HepG2 (cell line): ENCODE results near the gene TPCN2.

ENCODE experiments used
- REL ChIP-seq: sonication (generic); formaldehyde crosslinking; conservative IDR thresholded peaks from 2 replicates; pipeline ENCODE4 v1.8.0; 2022; ENCODE audit warnings: mild to moderate bottlenecking, missing genetic modification reagents, moderate library complexity
- REPIN1 ChIP-seq: sonication (generic); formaldehyde crosslinking; IDR thresholded peaks from 2 replicates; pipeline ENCODE4 v1.8.0; 2022; ENCODE audit warnings: missing genetic modification reagents, low read depth, mild to moderate bottlenecking, borderline replicate concordance
- ZKSCAN1 ChIP-seq: fragments of 150-350 bp; IDR thresholded peaks from 2 replicates; pipeline ENCODE4 v1.6.1; 2014; ENCODE audit warnings: low read length
- ZNF720 ChIP-seq: sonication (generic); formaldehyde crosslinking; IDR thresholded peaks from 2 replicates; pipeline ENCODE4 v1.4.0; 2020; ENCODE audit warnings: missing genetic modification reagents
- TF ChIP-seq, protein P1 (sequence below): sonication (generic); formaldehyde crosslinking; IDR thresholded peaks from 2 replicates; pipeline ENCODE4 v1.5.0; 2020; ENCODE audit warnings: mild to moderate bottlenecking, missing genetic modification reagents, moderate library complexity
- TF ChIP-seq, protein P2 (sequence below): sonication (generic); formaldehyde crosslinking; IDR thresholded peaks from 2 replicates; pipeline ENCODE4 v1.4.0; 2020; ENCODE audit warnings: missing genetic modification reagents

DNA sequence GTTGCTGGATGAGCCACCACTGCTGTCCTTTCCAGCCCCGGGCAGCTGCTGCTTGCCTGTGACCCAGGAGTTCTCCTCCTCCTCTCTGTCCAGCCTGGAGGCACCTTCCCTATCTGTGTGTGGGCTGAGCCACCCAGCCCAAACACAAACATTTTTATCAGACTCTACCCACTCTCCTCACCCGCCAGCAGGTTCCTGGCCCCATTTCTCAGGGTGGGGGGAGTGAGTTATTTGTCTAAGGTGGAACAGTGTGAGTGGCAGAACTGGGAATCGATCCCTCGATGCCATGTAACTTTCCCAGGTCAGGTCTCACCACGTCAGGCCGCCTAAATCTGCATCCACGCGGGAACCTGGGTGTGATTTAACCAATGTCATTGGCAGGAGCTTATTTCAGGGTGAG, 86.2 kb downstream of the TPCN2 start:
- TF ChIP-seq REPIN1 (CRISPR knock-in tag) (no peak), REL (CRISPR knock-in tag) (no peak), ZNF720 (CRISPR knock-in tag) (no peak), ZKSCAN1 (no peak)
- TF ChIP-seq, protein P1, sequence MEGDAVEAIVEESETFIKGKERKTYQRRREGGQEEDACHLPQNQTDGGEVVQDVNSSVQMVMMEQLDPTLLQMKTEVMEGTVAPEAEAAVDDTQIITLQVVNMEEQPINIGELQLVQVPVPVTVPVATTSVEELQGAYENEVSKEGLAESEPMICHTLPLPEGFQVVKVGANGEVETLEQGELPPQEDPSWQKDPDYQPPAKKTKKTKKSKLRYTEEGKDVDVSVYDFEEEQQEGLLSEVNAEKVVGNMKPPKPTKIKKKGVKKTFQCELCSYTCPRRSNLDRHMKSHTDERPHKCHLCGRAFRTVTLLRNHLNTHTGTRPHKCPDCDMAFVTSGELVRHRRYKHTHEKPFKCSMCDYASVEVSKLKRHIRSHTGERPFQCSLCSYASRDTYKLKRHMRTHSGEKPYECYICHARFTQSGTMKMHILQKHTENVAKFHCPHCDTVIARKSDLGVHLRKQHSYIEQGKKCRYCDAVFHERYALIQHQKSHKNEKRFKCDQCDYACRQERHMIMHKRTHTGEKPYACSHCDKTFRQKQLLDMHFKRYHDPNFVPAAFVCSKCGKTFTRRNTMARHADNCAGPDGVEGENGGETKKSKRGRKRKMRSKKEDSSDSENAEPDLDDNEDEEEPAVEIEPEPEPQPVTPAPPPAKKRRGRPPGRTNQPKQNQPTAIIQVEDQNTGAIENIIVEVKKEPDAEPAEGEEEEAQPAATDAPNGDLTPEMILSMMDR (CRISPR knock-in tag): no peak
- TF ChIP-seq, protein P2, sequence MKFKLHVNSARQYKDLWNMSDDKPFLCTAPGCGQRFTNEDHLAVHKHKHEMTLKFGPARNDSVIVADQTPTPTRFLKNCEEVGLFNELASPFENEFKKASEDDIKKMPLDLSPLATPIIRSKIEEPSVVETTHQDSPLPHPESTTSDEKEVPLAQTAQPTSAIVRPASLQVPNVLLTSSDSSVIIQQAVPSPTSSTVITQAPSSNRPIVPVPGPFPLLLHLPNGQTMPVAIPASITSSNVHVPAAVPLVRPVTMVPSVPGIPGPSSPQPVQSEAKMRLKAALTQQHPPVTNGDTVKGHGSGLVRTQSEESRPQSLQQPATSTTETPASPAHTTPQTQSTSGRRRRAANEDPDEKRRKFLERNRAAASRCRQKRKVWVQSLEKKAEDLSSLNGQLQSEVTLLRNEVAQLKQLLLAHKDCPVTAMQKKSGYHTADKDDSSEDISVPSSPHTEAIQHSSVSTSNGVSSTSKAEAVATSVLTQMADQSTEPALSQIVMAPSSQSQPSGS (CRISPR knock-in tag): no peak
